ENCODE measurements around the gene C10orf143.

- no peak for TF ChIP-seq BHLHE40 (IDR thresholded peaks at IDR 0.05; ENCODE audit: borderline replicate concordance)
- TF ChIP-seq ARNT (IDR thresholded peaks at IDR 0.05) = no peak
- no peak for TF ChIP-seq PKNOX1 (IDR thresholded peaks at IDR 0.05)
- no peak for TF ChIP-seq ELF4 (IDR thresholded peaks at IDR 0.05)
- no peak for TF ChIP-seq TARDBP (IDR thresholded peaks at IDR 0.05)
- no peak for TF ChIP-seq HDGF (IDR thresholded peaks at IDR 0.05; ENCODE audit: borderline replicate concordance)
- no peak for TF ChIP-seq FOXM1 (IDR thresholded peaks at IDR 0.05; ENCODE audit: borderline replicate concordance)
- no peak for TF ChIP-seq FOXK2 (IDR thresholded peaks at IDR 0.05)
- TF ChIP-seq FOXA1 (IDR thresholded peaks at IDR 0.05) = no peak
- no peak for TF ChIP-seq SP1 (IDR thresholded peaks at IDR 0.05)
- TF ChIP-seq ZNF384 (IDR thresholded peaks at IDR 0.05) = no peak
- TF ChIP-seq L3MBTL2 (conservative IDR thresholded peaks at IDR 0.05) = no peak
- no peak for TF ChIP-seq SUZ12 (IDR thresholded peaks at IDR 0.05)
These were observed 17.6 kb upstream of the C10orf143 start for GRCh38 chr10:130128062-130128781.
